Common myeloid progenitor, CD34-positive (primary cell): ENCODE results near the gene HIGD1C.
"Not testable (repeated sequence)": the region's sequence is repeated elsewhere in the genome, so short reads cannot be mapped to it uniquely, and the experiment has no call there.

Experiments used
- CTCF ChIA-PET: fragments of 350-600 bp; sonication (Branson Sonifier 250); formaldehyde crosslinking; loops from one replicate; lab custom pipeline; 2021; ENCODE audit warnings: antibody characterized with exemption; lab: Charles Lee
- POLR2A ChIA-PET: fragments of 350-600 bp; sonication (Branson Sonifier 250); formaldehyde crosslinking; loops from one replicate; lab custom pipeline; 2021; ENCODE audit warnings: antibody characterized with exemption; lab: Charles Lee
- DNase-seq, 3 donors: peaks; one replicate each; pipeline versions ENCODE4 v3.0.0 to v3.0.0-alpha.2; 2013
- H3K27ac ChIP-seq, 2 experiments: 1 replicate in 1 of 2; 2 replicates in 1 of 2; pipeline ENCODE4 v1.7.0; 2013; ENCODE audit warnings: inconsistent platforms in 2 of 2, low read length in 2 of 2, mild to moderate bottlenecking in 2 of 2, low read depth in 1 of 2, moderate library complexity in 1 of 2; ENCODE audit not compliant: severe bottlenecking in 2 of 2, insufficient read depth in 1 of 2, poor library complexity in 1 of 2
- H3K27me3 ChIP-seq, 5 experiments: replicated peaks in 2 of 5; 1 replicate in 3 of 5; 2 replicates in 2 of 5; pipeline versions ENCODE4 v1.6.1 to v1.7.0; 2013; ENCODE audit warnings: low read length in 4 of 5, mild to moderate bottlenecking in 2 of 5, moderate library complexity in 2 of 5, inconsistent platforms in 1 of 5; ENCODE audit not compliant: insufficient read depth in 5 of 5, control insufficient read depth in 4 of 5
- H3K36me3 ChIP-seq, 4 experiments: 1 replicate in 2 of 4; 2 replicates in 2 of 4; pipeline versions ENCODE4 v1.6.1 to v1.7.0; 2013; ENCODE audit warnings: low read length in 3 of 4, control low read depth in 1 of 4, mild to moderate bottlenecking in 1 of 4; ENCODE audit not compliant: control insufficient read depth in 4 of 4, insufficient read depth in 4 of 4
- H3K4me1 ChIP-seq, 4 experiments: 1 replicate in 3 of 4; 2 replicates in 1 of 4; pipeline versions ENCODE4 v1.6.1 to v1.7.1; 2013; ENCODE audit warnings: low read length in 3 of 4, mild to moderate bottlenecking in 3 of 4, control low read depth in 1 of 4, inconsistent platforms in 1 of 4, moderate library complexity in 1 of 4; ENCODE audit not compliant: control insufficient read depth in 4 of 4, insufficient read depth in 4 of 4; ENCODE audit errors: control extremely low read depth in 1 of 4
- H3K4me3 ChIP-seq, 7 experiments: 1 replicate in 4 of 7; 2 replicates in 3 of 7; pipeline versions ENCODE4 v1.5.1 to v1.7.0; 2013; ENCODE audit warnings: mild to moderate bottlenecking in 7 of 7, low read length in 6 of 7, moderate library complexity in 6 of 7, inconsistent platforms in 2 of 7, low read depth in 2 of 7, control low read depth in 1 of 7; ENCODE audit not compliant: insufficient read depth in 4 of 7, control insufficient read depth in 1 of 7; ENCODE audit errors: extremely low read depth in 1 of 7
- H3K9me3 ChIP-seq, 5 experiments: 1 replicate in 4 of 5; 2 replicates in 1 of 5; pipeline versions ENCODE4 v1.6.1 to v1.7.1; 2013; ENCODE audit warnings: low read length in 4 of 5, mild to moderate bottlenecking in 2 of 5, inconsistent platforms in 1 of 5, low read depth in 1 of 5, moderate library complexity in 1 of 5; ENCODE audit not compliant: control insufficient read depth in 4 of 5, insufficient read depth in 2 of 5; ENCODE audit errors: control extremely low read depth in 1 of 5
- WGBS: methylation state at CpG from one replicate; pipeline ENCODE4 v1.1.5; 2013; ENCODE audit not compliant: insufficient coverage; 5-methylcytosine and 5-hydroxymethylcytosine counted together

Gene HIGD1C

DNA sequence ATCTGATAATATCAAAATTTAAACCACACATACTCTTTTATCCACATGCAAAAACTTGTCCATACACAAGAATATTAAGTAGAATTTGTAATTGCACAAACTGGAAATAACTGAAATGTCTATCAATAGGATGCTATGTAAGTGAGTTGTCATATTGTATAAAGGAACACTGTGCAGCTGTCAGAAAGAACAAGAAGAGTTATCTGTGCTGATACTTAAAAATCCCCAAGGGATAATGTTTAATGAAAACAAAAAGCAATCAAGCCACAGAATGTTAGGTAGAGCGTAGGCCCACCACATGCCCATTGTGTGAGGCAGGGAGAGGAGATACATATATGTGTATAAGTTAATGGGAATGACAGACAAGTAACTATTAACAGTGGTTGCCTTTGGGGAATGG is 25.9 kb upstream of the HIGD1C start:
- Histone ChIP-seq H3K4me1 (peaks cover 43 to 69% (median 54%) of the 10 kb centered on the region in 4 experiments), H3K9me3 (no peaks in the 10 kb centered on the region), H3K27ac (peak overlapping the region; percentile 42 to 77), H3K36me3 (peaks cover 0 to 8% (median 3%) of the 10 kb centered on the region in 4 experiments), H3K4me3 (peak overlapping the region in 6 of 7 experiments; percentile 86 to 98 (median 92)), H3K27me3 (no peaks in the 10 kb centered on the region)
- whole genome bisulfite sequencing, result 33% methylated on average over 1 of the region's 1 CpG
- DNase-seq, result no peak
- CTCF ChIA-PET, result interaction anchor here (0.9 to 1.3 kb wide), 3 partner anchors 11 to 101 kb away, joined by 3 read pairs; no protein-coding TSS in a partner anchor
- POLR2A ChIA-PET, result no interaction called here

DNA sequence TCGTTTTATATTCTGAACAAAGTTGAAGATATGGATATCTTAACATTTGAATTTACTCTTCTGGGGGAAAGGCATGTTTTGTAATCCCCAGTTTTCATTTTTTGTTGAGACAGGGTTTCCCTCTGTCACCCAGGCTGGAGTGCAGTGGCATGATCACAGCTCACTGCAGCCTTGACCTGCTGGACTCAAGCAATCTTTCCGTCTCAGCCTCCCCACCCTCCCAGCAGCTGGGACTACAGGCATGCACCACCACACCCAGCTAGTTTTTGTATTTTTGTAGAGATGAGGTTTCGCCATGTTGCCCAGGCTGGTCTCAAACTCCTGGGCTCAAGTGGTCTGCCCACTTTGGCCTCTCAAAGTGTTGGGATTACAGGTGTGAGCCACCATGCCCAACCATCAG is 25.4 kb upstream of the HIGD1C start:
- 58% methylated on average over 2 of the region's 3 CpGs for WGBS
- POLR2A ChIA-PET, H3K9me3 ChIP-seq, H3K27me3 ChIP-seq, DNase-seq: not testable (repeated sequence)
- Histone ChIP-seq H3K4me3 (peak overlapping the region; percentile 35 to 98 (median 91)), H3K27ac (peak overlapping the region; percentile 42 to 77), H3K36me3 (peaks cover 0 to 13% (median 4%) of the 10 kb centered on the region in 4 experiments), H3K4me1 (peaks cover 43 to 69% (median 54%) of the 10 kb centered on the region in 4 experiments)
- CTCF ChIA-PET, result interaction anchor here (0.9 to 1.3 kb wide), 3 partner anchors 11 to 101 kb away, joined by 3 read pairs; no protein-coding TSS in a partner anchor

DNA sequence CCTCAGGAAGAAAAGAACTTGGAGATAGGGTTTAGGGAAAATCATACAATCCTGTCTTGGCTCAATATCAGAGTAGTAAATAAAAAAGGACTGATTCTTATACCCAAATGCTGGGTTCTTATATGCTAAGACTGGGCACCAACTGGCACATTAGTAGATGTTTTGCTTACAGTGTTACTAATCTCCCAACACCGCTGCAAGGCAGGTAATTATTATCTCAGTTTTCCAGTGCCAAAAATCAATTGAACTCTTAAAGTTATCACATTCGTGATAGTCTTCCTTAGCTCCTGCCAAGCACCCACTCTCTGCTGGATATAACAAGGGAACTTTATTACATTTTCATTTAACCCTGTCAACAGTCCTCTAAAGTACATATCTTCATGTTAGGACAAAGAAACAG is 25.0 kb upstream of the HIGD1C start:
- ChIA-PET CTCF (interaction anchor here (0.9 to 1.7 kb wide), 4 partner anchors 10 to 101 kb away, joined by 3 to 6 read pairs (median 3); no protein-coding TSS in a partner anchor), POLR2A (no interaction called here)
- Histone ChIP-seq H3K27ac (peak overlapping the region in 1 of 2 experiments; percentile 77), H3K36me3 (peaks cover 0 to 15% (median 5%) of the 10 kb centered on the region in 4 experiments), H3K9me3 (no peaks in the 10 kb centered on the region), H3K27me3 (no peaks in the 10 kb centered on the region), H3K4me3 (peak overlapping the region in 6 of 7 experiments; percentile 86 to 98 (median 92)), H3K4me1 (peaks cover 40 to 66% (median 50%) of the 10 kb centered on the region in 4 experiments)
- 39% methylated on average over 2 of the region's 2 CpGs for WGBS
- no peak for DNase-seq

DNA sequence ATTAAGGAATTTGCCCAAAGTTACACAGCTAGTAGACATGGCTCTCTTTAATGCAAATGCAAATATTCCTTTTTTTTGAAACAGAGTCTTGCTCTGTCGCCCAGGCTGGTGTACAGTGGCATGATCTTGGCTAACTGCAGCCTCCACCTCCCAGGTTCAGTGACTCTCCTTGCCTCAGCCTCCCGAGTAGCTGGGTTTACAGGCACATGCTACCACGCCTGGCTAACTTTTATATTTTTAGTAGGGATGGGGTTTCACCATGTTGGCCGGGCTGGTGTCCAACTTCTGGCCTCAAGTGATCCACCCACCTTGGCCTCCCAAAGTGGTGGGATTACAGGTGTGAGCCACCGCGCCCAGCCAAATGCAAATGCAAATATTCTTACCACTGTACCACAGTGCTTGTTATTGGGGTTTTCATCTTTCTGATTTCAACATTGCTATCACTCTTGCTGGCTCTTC is 24.5 kb upstream of the HIGD1C start:
- Histone ChIP-seq H3K27me3 (no peaks in the 10 kb centered on the region), H3K4me1 (peaks cover 37 to 66% (median 46%) of the 10 kb centered on the region in 4 experiments), H3K9me3 (no peaks in the 10 kb centered on the region), H3K27ac (peak overlapping the region in 1 of 2 experiments; percentile 77), H3K4me3 (peak overlapping the region in 6 of 7 experiments; percentile 86 to 98 (median 92)), H3K36me3 (peaks cover 0 to 15% (median 5%) of the 10 kb centered on the region in 4 experiments)
- ChIA-PET CTCF (interaction anchor here (0.9 to 1.7 kb wide), 4 partner anchors 58 to 101 kb away, joined by 3 to 6 read pairs (median 4); no protein-coding TSS in a partner anchor), POLR2A (interaction anchor here (0.6 kb wide), 1 partner anchor 65 kb away, joined by 5 read pairs; no protein-coding TSS in a partner anchor)
- DNase-seq, result no peak
- 77% methylated on average over 4 of the region's 6 CpGs for WGBS

DNA sequence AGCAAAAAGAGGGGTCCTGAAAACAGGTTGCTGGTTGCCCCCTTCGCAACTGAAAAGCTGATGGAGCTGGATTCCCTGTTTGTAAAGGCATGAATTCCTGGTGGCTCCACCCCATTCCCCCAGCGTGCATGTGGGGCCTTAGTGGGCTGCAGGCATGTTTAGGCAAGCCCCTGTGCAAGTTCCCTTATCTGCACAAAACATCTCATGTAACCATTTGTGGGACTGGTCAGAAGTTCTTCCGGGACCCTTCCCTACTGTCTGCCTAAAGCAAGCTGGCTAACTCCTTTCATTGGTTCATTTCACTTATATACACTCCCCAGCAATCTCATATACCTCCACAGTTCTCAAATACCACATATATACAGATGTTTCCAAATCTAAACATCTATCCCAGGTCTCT is 24.0 kb upstream of the HIGD1C start:
- peaks cover 31 to 66% (median 45%) of the 10 kb centered on the region in 4 experiments for H3K4me1 ChIP-seq
- H3K4me3 ChIP-seq, result peak overlapping the region in 6 of 7 experiments; percentile 4 to 98 (median 90)
- peaks cover 0 to 15% (median 5%) of the 10 kb centered on the region in 4 experiments for H3K36me3 ChIP-seq
- peak in 1 of 3 donors; percentile 19 for DNase-seq
- H3K27ac ChIP-seq, result peak overlapping the region in 1 of 2 experiments; percentile 36
- no peaks in the 10 kb centered on the region for H3K9me3 ChIP-seq
- WGBS, result 29% methylated on average over 3 of the region's 3 CpGs
- no peaks in the 10 kb centered on the region for H3K27me3 ChIP-seq
- CTCF ChIA-PET, result interaction anchor here (0.9 to 1.7 kb wide), 4 partner anchors 57 to 100 kb away, joined by 3 to 6 read pairs (median 4); no protein-coding TSS in a partner anchor
- POLR2A ChIA-PET, result interaction anchor here (0.6 kb wide), 2 partner anchors 57 to 64 kb away, joined by 3 to 5 read pairs; no protein-coding TSS in a partner anchor

DNA sequence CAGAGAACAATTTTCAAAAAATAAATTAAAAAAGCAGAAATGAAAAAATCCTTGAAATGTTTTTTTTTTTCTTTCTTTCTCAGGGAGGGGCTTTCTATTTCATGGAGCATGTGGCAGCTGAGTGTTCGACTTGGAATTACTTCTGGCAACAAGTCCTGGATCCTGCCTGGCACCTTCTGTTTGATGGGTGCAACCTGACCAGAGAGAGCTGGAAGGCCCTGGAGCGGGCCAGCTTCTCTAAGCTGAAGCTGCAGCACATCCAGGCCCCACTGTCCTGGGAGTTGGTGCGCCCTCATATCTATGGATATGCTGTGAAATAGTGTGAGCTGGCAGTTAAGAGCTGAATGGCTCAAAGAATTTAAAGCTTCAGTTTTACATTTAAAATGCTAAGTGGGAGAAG is 22.5 kb upstream of the HIGD1C start:
- no peaks in the 10 kb centered on the region for H3K27me3 ChIP-seq
- no peaks in the 10 kb centered on the region for H3K9me3 ChIP-seq
- DNase-seq, result no peak
- ChIA-PET POLR2A (interaction anchor here (0.6 kb wide), 1 partner anchor 154 kb away, joined by 3 read pairs; no protein-coding TSS in a partner anchor), CTCF (interaction anchor here (0.8 kb wide), 1 partner anchor 105 kb away, joined by 3 read pairs; no protein-coding TSS in a partner anchor)
- WGBS, result 100% methylated on average over 2 of the region's 3 CpGs
- H3K36me3 ChIP-seq, result peaks cover 0 to 18% (median 5%) of the 10 kb centered on the region in 4 experiments
- no peak overlapping the region for H3K4me3 ChIP-seq
- peaks cover 23 to 67% (median 45%) of the 10 kb centered on the region in 4 experiments for H3K4me1 ChIP-seq
- no peak overlapping the region for H3K27ac ChIP-seq

DNA sequence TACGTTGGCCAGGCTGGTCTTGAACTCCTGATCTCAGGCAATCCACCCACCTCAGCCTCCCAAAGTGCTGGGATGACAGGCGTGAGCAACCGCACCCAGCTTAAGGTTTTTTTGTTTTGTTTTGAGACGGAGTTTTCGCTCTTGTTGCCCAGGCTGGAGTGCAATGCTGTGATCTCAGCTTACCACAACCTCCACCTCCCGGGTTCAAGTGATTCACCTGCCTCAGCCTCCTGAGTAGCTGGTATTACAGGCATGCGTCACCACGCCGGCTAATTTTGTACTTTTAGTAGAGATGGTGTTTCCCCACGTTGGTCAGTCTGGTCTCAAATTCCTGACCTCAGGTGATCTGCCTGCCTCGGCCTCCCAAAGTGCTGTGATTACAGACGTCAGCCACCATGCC is 21.9 kb upstream of the HIGD1C start:
- WGBS, result 98% methylated on average over 9 of the region's 12 CpGs
- Histone ChIP-seq H3K4me1 (peaks cover 21 to 68% (median 50%) of the 10 kb centered on the region in 4 experiments), H3K36me3 (peaks cover 0 to 18% (median 5%) of the 10 kb centered on the region in 4 experiments)
- POLR2A ChIA-PET, H3K27ac ChIP-seq, H3K4me3 ChIP-seq, H3K27me3 ChIP-seq, DNase-seq, H3K9me3 ChIP-seq: not testable (repeated sequence)
- CTCF ChIA-PET, result interaction anchor here (0.8 kb wide), 1 partner anchor 106 kb away, joined by 3 read pairs; no protein-coding TSS in a partner anchor
